WERI-Rb-1 (cell line): ENCODE measurements around the gene MTRF1.

Experiments
- DNase-seq: peaks from one replicate; pipeline ENCODE4 v3.0.0-alpha.2; 2020
- H3K27ac ChIP-seq: fragments of 250-450 bp; sonication (Bioruptor Pico); 2 replicates; pipeline ENCODE4 v1.5.1; 2020; ENCODE audit warnings: mild to moderate bottlenecking, moderate library complexity
- H3K27me3 ChIP-seq: fragments of 250-450 bp; sonication (Bioruptor Pico); 2 replicates; pipeline ENCODE4 v1.5.1; 2021; ENCODE audit warnings: mild to moderate bottlenecking, low read depth, moderate library complexity; ENCODE audit not compliant: insufficient read depth, severe bottlenecking
- H3K36me3 ChIP-seq: fragments of 250-450 bp; sonication (Bioruptor Pico); 2 replicates; pipeline ENCODE4 v1.5.1; 2020; ENCODE audit warnings: mild to moderate bottlenecking, moderate library complexity
- H3K4me3 ChIP-seq: 2 replicates; pipeline ENCODE4 v1.5.1; 2011; ENCODE audit warnings: low read depth, mild to moderate bottlenecking, control low read depth, low read length
- H3K9me3 ChIP-seq: fragments of 250-450 bp; sonication (Bioruptor Pico); 2 replicates; pipeline ENCODE4 v1.5.1; 2021; ENCODE audit warnings: mild to moderate bottlenecking, moderate library complexity; ENCODE audit not compliant: severe bottlenecking
- CTCF ChIP-seq: IDR thresholded peaks from 2 replicates; pipeline ENCODE4 v1.5.1; 2011; ENCODE audit warnings: low read depth, mild to moderate bottlenecking, control low read depth, inconsistent platforms, low read length

Gene MTRF1

GRCh38 chr13:41296879-41297646 lies 33.7 kb upstream of the MTRF1 start:
- DNase-seq = no peak
- H3K27ac ChIP-seq = no peak overlapping the region

GRCh38 chr13:41295973-41296372 lies 32.6 kb upstream of the MTRF1 start:
- H3K9me3 ChIP-seq = no peaks in the 10 kb centered on the region
- no peak for DNase-seq
- no peak for TF ChIP-seq CTCF
- no peaks in the 10 kb centered on the region for H3K36me3 ChIP-seq
- H3K4me3 ChIP-seq = no peak overlapping the region
- H3K27ac ChIP-seq = no peak overlapping the region
- H3K27me3 ChIP-seq = no peaks in the 10 kb centered on the region

More at GRCh38 chr13:41296879-41297646, 33.7 kb upstream of the MTRF1 start:
- H3K36me3 ChIP-seq = no peaks in the 10 kb centered on the region
- no peaks in the 10 kb centered on the region for H3K9me3 ChIP-seq
- no peak overlapping the region for H3K4me3 ChIP-seq
- no peak for TF ChIP-seq CTCF
- H3K27me3 ChIP-seq = no peaks in the 10 kb centered on the region

- no peak for DNase-seq
- TF ChIP-seq CTCF = no peak
- H3K27ac ChIP-seq = no peak overlapping the region
- no peaks in the 10 kb centered on the region for H3K27me3 ChIP-seq
- no peaks in the 10 kb centered on the region for H3K36me3 ChIP-seq
- H3K4me3 ChIP-seq = no peak overlapping the region
- H3K9me3 ChIP-seq = no peaks in the 10 kb centered on the region
Observed at GRCh38 chr13:41294914-41295313, 31.5 kb upstream of the MTRF1 start.

GRCh38 chr13:41293272-41293671 lies 29.9 kb upstream of the MTRF1 start:
- Histone ChIP-seq H3K36me3 (no peaks in the 10 kb centered on the region), H3K9me3 (no peaks in the 10 kb centered on the region), H3K27me3 (no peaks in the 10 kb centered on the region), H3K4me3 (no peak overlapping the region), H3K27ac (no peak overlapping the region)
- DNase-seq = no peak
- no peak for TF ChIP-seq CTCF

GRCh38 chr13:41291246-41291645 lies 27.9 kb upstream of the MTRF1 start:
- H3K9me3 ChIP-seq = no peaks in the 10 kb centered on the region
- no peak for DNase-seq
- no peak overlapping the region for H3K27ac ChIP-seq
- H3K27me3 ChIP-seq = no peaks in the 10 kb centered on the region
- H3K4me3 ChIP-seq = no peak overlapping the region
- no peak for TF ChIP-seq CTCF
- no peaks in the 10 kb centered on the region for H3K36me3 ChIP-seq

- Histone ChIP-seq H3K27me3 (no peaks in the 10 kb centered on the region), H3K36me3 (no peaks in the 10 kb centered on the region), H3K4me3 (no peak overlapping the region), H3K9me3 (no peaks in the 10 kb centered on the region), H3K27ac (no peak overlapping the region)
- DNase-seq = no peak
- no peak for TF ChIP-seq CTCF
Observed at GRCh38 chr13:41289463-41289881, 26.1 kb upstream of the MTRF1 start.
